Transverse colon (tissue), 4 donors: Measurements from ENCODE around the gene DUX4. TPM values are rescaled to one million over a fixed set of nuclear protein-coding genes. Genes with fewer than 3 reads are reported as not detected.

ENCODE experiments used
- small RNA-seq, 4 donors: library from RNA; depleted of rRNA; stranded (forward); fragments of <200 nt; gene quantifications; one replicate each; pipeline ENCODE3, GENCODE V24; 2016
- total RNA-seq, 4 donors: library from RNA; depleted of rRNA; stranded (reverse); fragments of >200 nt; gene quantifications; one replicate each; pipeline ENCODE4 v1.1.0, GENCODE V29; 2016

The DUX4 gene
- total RNA-seq, 4 donors from 2014 or later, result not detected

Small RNA genes within 50 kb of the gene (small RNA-seq; reads per million reads assigned to genes)
- 0 reads per million in 4 donors for gene AC215524.1

Other genes starting within 250 kb of the DUX4 start
- 10 to 100 TPM in 3 of 4 donors, 1 to 10 TPM in 1; 7.1 to 42.2 (median 19.4) TPM for gene FRG1, start 232.9 kb upstream of the DUX4 start, total RNA-seq
- gene FRG2, start 146.5 kb upstream of the DUX4 start, total RNA-seq, result not detected
- not detected for gene DBET, start 109.3 kb upstream of the DUX4 start, total RNA-seq